ENCODE measurements around the gene KCND2. TPM values are rescaled to one million over a fixed set of nuclear protein-coding genes. Genes with fewer than 3 reads are reported as not detected.

KCND2 gene
- total and polyA plus RNA-seq, 2 of the 8 experiments (the other 6 are each of a cell fraction or from before 2014, with no cell fraction given), result 4.6 to 7.7 TPM

DNA sequence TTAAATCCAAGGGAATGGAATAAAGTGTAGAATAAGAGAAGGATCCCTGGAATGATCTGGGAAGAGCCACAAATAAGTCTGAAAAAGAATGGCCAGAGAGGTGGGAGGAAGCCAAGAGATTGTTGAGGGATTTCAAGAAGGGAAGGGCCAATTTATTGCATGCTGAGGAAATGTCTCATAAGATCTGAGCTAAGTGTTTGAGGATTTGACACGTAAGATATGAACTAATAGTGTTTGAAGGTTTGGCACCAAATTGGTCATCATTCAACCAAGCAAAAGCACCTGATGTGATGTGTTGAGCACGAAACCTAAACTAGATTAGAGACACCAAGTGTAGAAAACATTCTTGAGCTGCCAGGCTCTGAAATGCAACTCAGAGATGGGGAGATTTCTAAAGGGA is 487.1 kb downstream of the KCND2 start (continued):
- no peak for TF ChIP-seq TAF7 (optimal IDR thresholded peaks at IDR 0.05; ENCODE audit: borderline replicate concordance, low read depth, low read length)
- TF ChIP-seq NANOG (IDR thresholded peaks at IDR 0.05; ENCODE audit: insufficient read depth, low read depth, low read length, poor library complexity, severe bottlenecking), result no peak
- TF ChIP-seq CREB1 (IDR thresholded peaks at IDR 0.05), result no peak
